Tibial nerve (tissue), 4 donors: Measurements from ENCODE around the gene JADE3.

Experiments used
- CTCF ChIP-seq, 5 experiments: fragments of 200-600 bp in 3 of 5; fragments of 450-650 bp in 2 of 5; sonication (generic) in 3 of 5; IDR thresholded peaks; one replicate each; pipeline ENCODE4 v1.5.1; 2016 to 2019; ENCODE audit warnings: antibody characterized with exemption in 5 of 5, mild to moderate bottlenecking in 3 of 5, moderate library complexity in 2 of 5
- EP300 ChIP-seq, 2 donors: sonication (generic); formaldehyde crosslinking; IDR thresholded peaks; one replicate each; pipeline ENCODE4 v1.6.1; 2017; ENCODE audit warnings: antibody characterized with exemption in 2 of 2, mild to moderate bottlenecking in 1 of 2
- POLR2A ChIP-seq, 2 donors: fragments of 450-650 bp; IDR thresholded peaks; one replicate each; pipeline ENCODE4 v1.6.1; 2017; ENCODE audit warnings: antibody characterized with exemption in 2 of 2, mild to moderate bottlenecking in 2 of 2, moderate library complexity in 2 of 2

- no peak for TF ChIP-seq CTCF (IDR thresholded peaks at IDR 0.05)
- TF ChIP-seq EP300 (IDR thresholded peaks at IDR 0.05), result no peak
- TF ChIP-seq POLR2A (IDR thresholded peaks at IDR 0.05), result no peak
These were observed 49.5 kb downstream of the JADE3 start for GRCh38 chrX:46961574-46962283.
